Endothelial cell of umbilical vein (primary cell): ENCODE measurements around the gene CCR2.

Source experiments
- EZH2 ChIP-seq: IDR thresholded peaks from 2 replicates; pipeline ENCODE4 v1.6.1; 2012; ENCODE audit warnings: borderline replicate concordance, low read depth, mild to moderate bottlenecking, moderate library complexity, low read length, inconsistent platforms; ENCODE audit not compliant: severe bottlenecking
- TF ChIP-seq, protein P1 (sequence below), 2 donors: IDR thresholded peaks; 1 replicate in 1 of 2; 2 replicates in 1 of 2; pipeline ENCODE4 v1.5.1; 2011; ENCODE audit warnings: low read length in 2 of 2, mild to moderate bottlenecking in 2 of 2, moderate library complexity in 2 of 2, control low read depth in 1 of 2, inconsistent platforms in 1 of 2, low read depth in 1 of 2; ENCODE audit not compliant: insufficient read depth in 1 of 2; ENCODE audit errors: extremely low read depth in 1 of 2

DNA sequence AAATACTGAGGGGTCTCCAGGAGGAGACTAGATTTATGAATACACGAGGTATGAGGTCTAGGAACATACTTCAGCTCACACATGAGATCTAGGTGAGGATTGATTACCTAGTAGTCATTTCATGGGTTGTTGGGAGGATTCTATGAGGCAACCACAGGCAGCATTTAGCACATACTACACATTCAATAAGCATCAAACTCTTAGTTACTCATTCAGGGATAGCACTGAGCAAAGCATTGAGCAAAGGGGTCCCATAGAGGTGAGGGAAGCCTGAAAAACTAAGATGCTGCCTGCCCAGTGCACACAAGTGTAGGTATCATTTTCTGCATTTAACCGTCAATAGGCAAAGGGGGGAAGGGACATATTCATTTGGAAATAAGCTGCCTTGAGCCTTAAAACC is 21.3 kb downstream of the CCR2 start:
- TF ChIP-seq, protein P1, sequence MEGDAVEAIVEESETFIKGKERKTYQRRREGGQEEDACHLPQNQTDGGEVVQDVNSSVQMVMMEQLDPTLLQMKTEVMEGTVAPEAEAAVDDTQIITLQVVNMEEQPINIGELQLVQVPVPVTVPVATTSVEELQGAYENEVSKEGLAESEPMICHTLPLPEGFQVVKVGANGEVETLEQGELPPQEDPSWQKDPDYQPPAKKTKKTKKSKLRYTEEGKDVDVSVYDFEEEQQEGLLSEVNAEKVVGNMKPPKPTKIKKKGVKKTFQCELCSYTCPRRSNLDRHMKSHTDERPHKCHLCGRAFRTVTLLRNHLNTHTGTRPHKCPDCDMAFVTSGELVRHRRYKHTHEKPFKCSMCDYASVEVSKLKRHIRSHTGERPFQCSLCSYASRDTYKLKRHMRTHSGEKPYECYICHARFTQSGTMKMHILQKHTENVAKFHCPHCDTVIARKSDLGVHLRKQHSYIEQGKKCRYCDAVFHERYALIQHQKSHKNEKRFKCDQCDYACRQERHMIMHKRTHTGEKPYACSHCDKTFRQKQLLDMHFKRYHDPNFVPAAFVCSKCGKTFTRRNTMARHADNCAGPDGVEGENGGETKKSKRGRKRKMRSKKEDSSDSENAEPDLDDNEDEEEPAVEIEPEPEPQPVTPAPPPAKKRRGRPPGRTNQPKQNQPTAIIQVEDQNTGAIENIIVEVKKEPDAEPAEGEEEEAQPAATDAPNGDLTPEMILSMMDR (IDR thresholded peaks at IDR 0.05; ENCODE audit: extremely low read depth in 1 of 2, insufficient read depth in 1 of 2, low read depth in 1 of 2, low read length in 2 of 2), result no peak
- TF ChIP-seq EZH2, result no peak
